ENCODE measurements around the gene DHRS7B.

DHRS7B gene

DNA sequence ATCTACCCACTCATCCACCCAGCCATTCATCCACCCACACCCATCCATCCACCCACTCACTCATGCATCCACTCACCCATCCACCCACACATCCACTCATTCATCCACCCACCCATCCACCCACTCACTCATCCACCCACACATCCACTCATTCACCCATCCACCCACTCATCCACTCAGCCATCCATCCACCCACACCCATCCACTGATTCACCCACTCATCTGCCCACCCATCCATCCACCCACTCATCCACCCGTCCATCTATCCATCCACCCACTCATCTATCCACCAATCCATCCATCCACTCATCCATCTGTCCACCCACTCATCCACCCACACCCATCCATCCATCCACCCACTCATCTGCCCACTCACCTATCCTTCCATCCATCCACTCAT is 109.2 kb downstream of the DHRS7B start:
- TF ChIP-seq POLR2AphosphoS5 (IDR thresholded peaks at IDR 0.05; ENCODE audit: low read depth, low read length) = no peak
- no peak for TF ChIP-seq SIN3A (IDR thresholded peaks at IDR 0.05; ENCODE audit: borderline replicate concordance, insufficient read depth, low read length)
- TF ChIP-seq, protein P1, sequence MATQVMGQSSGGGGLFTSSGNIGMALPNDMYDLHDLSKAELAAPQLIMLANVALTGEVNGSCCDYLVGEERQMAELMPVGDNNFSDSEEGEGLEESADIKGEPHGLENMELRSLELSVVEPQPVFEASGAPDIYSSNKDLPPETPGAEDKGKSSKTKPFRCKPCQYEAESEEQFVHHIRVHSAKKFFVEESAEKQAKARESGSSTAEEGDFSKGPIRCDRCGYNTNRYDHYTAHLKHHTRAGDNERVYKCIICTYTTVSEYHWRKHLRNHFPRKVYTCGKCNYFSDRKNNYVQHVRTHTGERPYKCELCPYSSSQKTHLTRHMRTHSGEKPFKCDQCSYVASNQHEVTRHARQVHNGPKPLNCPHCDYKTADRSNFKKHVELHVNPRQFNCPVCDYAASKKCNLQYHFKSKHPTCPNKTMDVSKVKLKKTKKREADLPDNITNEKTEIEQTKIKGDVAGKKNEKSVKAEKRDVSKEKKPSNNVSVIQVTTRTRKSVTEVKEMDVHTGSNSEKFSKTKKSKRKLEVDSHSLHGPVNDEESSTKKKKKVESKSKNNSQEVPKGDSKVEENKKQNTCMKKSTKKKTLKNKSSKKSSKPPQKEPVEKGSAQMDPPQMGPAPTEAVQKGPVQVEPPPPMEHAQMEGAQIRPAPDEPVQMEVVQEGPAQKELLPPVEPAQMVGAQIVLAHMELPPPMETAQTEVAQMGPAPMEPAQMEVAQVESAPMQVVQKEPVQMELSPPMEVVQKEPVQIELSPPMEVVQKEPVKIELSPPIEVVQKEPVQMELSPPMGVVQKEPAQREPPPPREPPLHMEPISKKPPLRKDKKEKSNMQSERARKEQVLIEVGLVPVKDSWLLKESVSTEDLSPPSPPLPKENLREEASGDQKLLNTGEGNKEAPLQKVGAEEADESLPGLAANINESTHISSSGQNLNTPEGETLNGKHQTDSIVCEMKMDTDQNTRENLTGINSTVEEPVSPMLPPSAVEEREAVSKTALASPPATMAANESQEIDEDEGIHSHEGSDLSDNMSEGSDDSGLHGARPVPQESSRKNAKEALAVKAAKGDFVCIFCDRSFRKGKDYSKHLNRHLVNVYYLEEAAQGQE (IDR thresholded peaks at IDR 0.05; ENCODE audit: insufficient read depth in 1 of 2, low read depth in 2 of 2, low read length in 2 of 2) = no peak
- no peak for TF ChIP-seq FOXP2 (optimal IDR thresholded peaks at IDR 0.05; ENCODE audit: borderline replicate concordance, extremely low read depth, extremely low read length, insufficient read depth)
- TF ChIP-seq TAF1 (IDR thresholded peaks at IDR 0.05; ENCODE audit: borderline replicate concordance, insufficient read depth, low read length) = no peak

DNA sequence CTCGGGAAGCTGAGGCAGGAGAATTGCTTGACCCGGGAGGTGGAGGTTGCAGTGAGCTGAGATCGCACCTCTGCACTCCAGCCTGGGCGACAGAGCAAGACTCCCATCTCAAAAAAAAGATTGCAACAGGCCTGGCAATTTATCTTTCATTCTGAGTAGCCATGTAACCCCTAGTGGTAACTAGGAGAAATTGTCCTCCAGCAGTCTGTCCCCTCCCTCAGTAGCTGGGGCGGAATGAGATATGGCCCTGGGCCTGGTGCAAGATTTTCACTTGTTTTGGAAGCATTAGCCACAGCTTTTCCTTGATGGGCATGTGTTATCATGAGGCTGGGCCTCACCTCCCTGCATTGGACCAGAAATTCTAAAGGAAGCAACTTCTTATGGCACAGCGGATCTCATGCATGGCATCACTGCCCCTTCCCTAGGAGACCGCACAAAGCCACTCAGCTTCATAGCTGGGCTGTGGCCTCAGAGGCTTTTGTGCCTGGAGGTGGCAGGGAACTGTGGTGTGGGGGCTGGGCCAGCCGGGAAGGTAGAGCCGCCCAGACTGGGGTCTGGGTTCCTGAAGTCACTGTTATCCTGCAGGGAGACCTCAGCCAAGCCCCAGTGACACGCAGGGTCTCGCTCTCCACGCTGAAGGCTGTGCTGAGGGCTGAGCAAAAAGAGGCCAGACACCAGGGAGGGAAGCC is 113.1 kb downstream of the DHRS7B start:
- TF ChIP-seq SIN3A (IDR thresholded peaks at IDR 0.05; ENCODE audit: borderline replicate concordance, insufficient read depth, low read length) = no peak
- no peak for TF ChIP-seq TAF1 (IDR thresholded peaks at IDR 0.05; ENCODE audit: borderline replicate concordance, insufficient read depth, low read length)
- TF ChIP-seq, protein P1 (IDR thresholded peaks at IDR 0.05; ENCODE audit: insufficient read depth in 1 of 2, low read depth in 2 of 2, low read length in 2 of 2) = no peak
- TF ChIP-seq FOXP2 (optimal IDR thresholded peaks at IDR 0.05; ENCODE audit: borderline replicate concordance, extremely low read depth, extremely low read length, insufficient read depth) = no peak
- TF ChIP-seq POLR2AphosphoS5 (IDR thresholded peaks at IDR 0.05; ENCODE audit: low read depth, low read length) = no peak

DNA sequence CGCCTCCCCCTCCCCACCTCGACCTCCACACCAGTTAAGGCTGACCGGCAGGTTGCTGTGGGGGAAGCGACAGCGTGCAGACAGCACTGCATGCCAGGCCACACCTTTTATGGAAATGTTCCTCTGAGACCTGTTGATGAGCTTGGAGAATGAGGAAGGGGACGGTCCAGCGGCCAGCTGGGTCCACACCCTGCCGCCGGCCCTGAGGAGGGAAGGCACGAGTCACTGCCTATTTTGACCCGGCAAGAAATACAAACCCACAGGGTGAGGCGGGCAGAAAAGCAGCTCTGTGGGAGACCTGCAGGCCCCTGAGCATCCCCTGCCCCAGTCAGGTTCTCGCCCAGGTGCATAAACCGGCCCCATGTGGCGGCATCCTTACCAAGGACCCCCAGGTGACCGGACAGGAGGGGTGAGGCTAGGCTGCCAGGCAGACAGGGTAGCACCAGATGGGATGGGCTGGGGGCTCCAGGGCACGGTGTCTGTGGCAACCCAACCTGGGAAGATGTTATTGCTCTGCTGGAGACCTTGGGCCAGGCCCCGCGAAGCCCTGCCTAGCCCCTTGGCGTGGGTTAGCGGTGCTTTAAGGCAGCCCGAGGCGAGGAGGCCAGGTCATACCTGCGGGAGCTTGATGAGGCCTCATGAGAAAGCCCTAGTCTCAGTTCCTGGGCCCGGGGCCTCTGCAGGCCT is 113.7 kb downstream of the DHRS7B start:
- TF ChIP-seq, protein P1 (IDR thresholded peaks at IDR 0.05; ENCODE audit: insufficient read depth in 1 of 2, low read depth in 2 of 2, low read length in 2 of 2) = no peak
- TF ChIP-seq SIN3A (IDR thresholded peaks at IDR 0.05; ENCODE audit: borderline replicate concordance, insufficient read depth, low read length) = no peak
- TF ChIP-seq POLR2AphosphoS5 (IDR thresholded peaks at IDR 0.05; ENCODE audit: low read depth, low read length) = no peak
- no peak for TF ChIP-seq FOXP2 (optimal IDR thresholded peaks at IDR 0.05; ENCODE audit: borderline replicate concordance, extremely low read depth, extremely low read length, insufficient read depth)
- TF ChIP-seq TAF1 (IDR thresholded peaks at IDR 0.05; ENCODE audit: borderline replicate concordance, insufficient read depth, low read length) = no peak
